H9 (cell line): Measurements from ENCODE around the gene FSHR. TPM values are rescaled to one million over a fixed set of nuclear protein-coding genes. Genes with fewer than 3 reads are reported as not detected.

Experiments
- DNase-seq: peaks from one replicate; pipeline ENCODE4 v3.0.0-alpha.2; 2017
- H2AFZ ChIP-seq: one replicate; pipeline ENCODE4 v1.6.1; 2013; ENCODE audit warnings: mild to moderate bottlenecking, low read length, control low read depth, moderate library complexity
- H2AK5ac ChIP-seq: 2 replicates; pipeline ENCODE4 v1.6.1; 2013; ENCODE audit warnings: low read length, control low read depth, mixed read lengths; ENCODE audit not compliant: insufficient read length
- H2BK120ac ChIP-seq: one replicate; pipeline ENCODE4 v1.6.1; 2013; ENCODE audit warnings: low read depth, mild to moderate bottlenecking, low read length, control low read depth, inconsistent platforms; ENCODE audit not compliant: poor library complexity, severe bottlenecking
- H2BK12ac ChIP-seq: 2 replicates; pipeline ENCODE4 v1.6.1; 2013; ENCODE audit warnings: low read length, control low read depth, mixed read lengths, low read depth; ENCODE audit not compliant: insufficient read length
- H2BK15ac ChIP-seq: 2 replicates; pipeline ENCODE4 v1.6.1; 2013; ENCODE audit warnings: low read depth, low read length, control low read depth
- H2BK20ac ChIP-seq: one replicate; pipeline ENCODE4 v1.6.1; 2013; ENCODE audit warnings: low read depth, mild to moderate bottlenecking, low read length, control low read depth, inconsistent platforms; ENCODE audit not compliant: poor library complexity, severe bottlenecking
- H2BK5ac ChIP-seq: 2 replicates; pipeline ENCODE4 v1.6.1; 2013; ENCODE audit warnings: low read length, control low read depth, mixed read lengths; ENCODE audit not compliant: insufficient read length
- H3K14ac ChIP-seq: 2 replicates; pipeline ENCODE4 v1.6.1; 2013; ENCODE audit warnings: low read length, control low read depth; ENCODE audit not compliant: insufficient read depth
- H3K18ac ChIP-seq: 2 replicates; pipeline ENCODE4 v1.6.1; 2013; ENCODE audit warnings: low read depth, mild to moderate bottlenecking, mixed read lengths, low read length, control low read depth; ENCODE audit not compliant: insufficient read length
- H3K23ac ChIP-seq: 2 replicates; pipeline ENCODE4 v1.6.1; 2013; ENCODE audit warnings: low read length, control low read depth, mixed read lengths, low read depth; ENCODE audit not compliant: insufficient read length
- H3K23me2 ChIP-seq: 2 replicates; pipeline ENCODE4 v1.6.1; 2013; ENCODE audit warnings: low read depth, mild to moderate bottlenecking, mixed read lengths, low read length, control low read depth; ENCODE audit not compliant: insufficient read length, poor library complexity, severe bottlenecking
- H3K27ac ChIP-seq: 2 replicates; pipeline ENCODE4 v1.5.1; 2013; ENCODE audit warnings: low read length, control low read depth, mixed read lengths, low read depth; ENCODE audit not compliant: insufficient read length
- H3K27me3 ChIP-seq: 2 replicates; pipeline ENCODE4 v1.6.1; 2013; ENCODE audit warnings: low read length, control low read depth, inconsistent platforms; ENCODE audit not compliant: insufficient read depth
- H3K4ac ChIP-seq: 2 replicates; pipeline ENCODE4 v1.6.1; 2013; ENCODE audit warnings: low read depth, mild to moderate bottlenecking, control low read depth, inconsistent platforms, low read length, moderate library complexity
- H3K4me1 ChIP-seq: 2 replicates; pipeline ENCODE4 v1.6.1; 2013; ENCODE audit warnings: low read length, control low read depth, inconsistent platforms; ENCODE audit not compliant: insufficient read depth
- H3K4me2 ChIP-seq: 2 replicates; pipeline ENCODE4 v1.6.1; 2013; ENCODE audit warnings: low read length, control low read depth, mixed read lengths; ENCODE audit not compliant: insufficient read length, insufficient read depth
- H3K56ac ChIP-seq: 2 replicates; pipeline ENCODE4 v1.6.1; 2013; ENCODE audit warnings: low read depth, mild to moderate bottlenecking, mixed read lengths, low read length, control low read depth; ENCODE audit not compliant: insufficient read length
- H3K79me1 ChIP-seq: 2 replicates; pipeline ENCODE4 v1.6.1; 2013; ENCODE audit warnings: low read depth, mild to moderate bottlenecking, moderate library complexity, low read length, control low read depth, inconsistent platforms; ENCODE audit not compliant: insufficient read depth, poor library complexity, severe bottlenecking
- H3K79me2 ChIP-seq: 2 replicates; pipeline ENCODE4 v1.6.1; 2013; ENCODE audit warnings: low read length, control low read depth, inconsistent platforms; ENCODE audit not compliant: insufficient read depth
- H3K9ac ChIP-seq: 2 replicates; pipeline ENCODE4 v1.6.1; 2013; ENCODE audit warnings: low read length, control low read depth, mixed read lengths; ENCODE audit not compliant: insufficient read length; ENCODE audit errors: extremely low read depth
- H3K9me3 ChIP-seq: one replicate; pipeline ENCODE4 v1.6.1; 2013; ENCODE audit warnings: low read depth, low read length, inconsistent platforms; ENCODE audit not compliant: control insufficient read depth
- H3T11ph ChIP-seq: one replicate; pipeline ENCODE4 v1.6.1; 2013; ENCODE audit warnings: mild to moderate bottlenecking, low read length, control low read depth, inconsistent platforms
- H4K20me1 ChIP-seq: one replicate; pipeline ENCODE4 v1.6.1; 2013; ENCODE audit not compliant: control insufficient read depth, insufficient read length, insufficient read depth
- H4K5ac ChIP-seq: 2 replicates; pipeline ENCODE4 v1.6.1; 2013; ENCODE audit warnings: low read depth, mild to moderate bottlenecking, mixed read lengths, low read length, control low read depth; ENCODE audit not compliant: insufficient read length
- H4K8ac ChIP-seq: replicated peaks from 2 replicates; pipeline ENCODE4 v1.6.1; 2013; ENCODE audit warnings: low read length, control low read depth, mixed read lengths, low read depth; ENCODE audit not compliant: insufficient read length
- H4K91ac ChIP-seq: 2 replicates; pipeline ENCODE4 v1.6.1; 2013; ENCODE audit warnings: low read depth, mild to moderate bottlenecking, moderate library complexity, mixed read lengths, low read length, control low read depth; ENCODE audit not compliant: insufficient read length
- H3K27ac Mint-ChIP-seq, 3 experiments: 2 replicates in 2 of 3; 3 replicates in 1 of 3; pipeline ENCODE4 v1.8.0; 2020 to 2021; ENCODE audit warnings: mixed read lengths in 3 of 3, mild to moderate bottlenecking in 1 of 3, moderate library complexity in 1 of 3
- H3K27me3 Mint-ChIP-seq: 2 replicates; pipeline ENCODE4 v1.8.0; 2021; ENCODE audit warnings: low read depth, mild to moderate bottlenecking, moderate library complexity, mixed read lengths
- H3K36me3 Mint-ChIP-seq, 3 experiments: 2 replicates in 2 of 3; 3 replicates in 1 of 3; pipeline ENCODE4 v1.8.0; 2020 to 2021; ENCODE audit warnings: low read depth in 3 of 3, mixed read lengths in 3 of 3; ENCODE audit not compliant: insufficient read depth in 1 of 3
- H3K4me1 Mint-ChIP-seq, 2 experiments: 2 replicates each; pipeline ENCODE4 v1.8.0; 2020; ENCODE audit warnings: mixed read lengths in 2 of 2
- H3K4me3 Mint-ChIP-seq, 2 experiments: 2 replicates in 1 of 2; 3 replicates in 1 of 2; pipeline ENCODE4 v1.8.0; 2020 to 2021; ENCODE audit warnings: mild to moderate bottlenecking in 2 of 2, mixed read lengths in 2 of 2, moderate library complexity in 1 of 2
- H3K9me3 Mint-ChIP-seq, 2 experiments: 2 replicates in 1 of 2; 3 replicates in 1 of 2; pipeline ENCODE4 v1.8.0; 2020; ENCODE audit warnings: mild to moderate bottlenecking in 2 of 2, mixed read lengths in 2 of 2, moderate library complexity in 1 of 2
- WGBS: extraction: QIAGEN DNeasy Blood & Tissue Kit; methylation state at CpG from one replicate; pipeline ENCODE4 v1.1.7; 2013; ENCODE audit warnings: missing lambda C conversion rate, low lambda C conversion rate, mixed read lengths; ENCODE audit not compliant: insufficient read length; ENCODE audit errors: extremely low coverage; 5-methylcytosine and 5-hydroxymethylcytosine counted together
- total RNA-seq: library from RNA; stranded (reverse); gene quantifications from 2 replicates; pipeline ENCODE4 v1.2.1, GENCODE V29; 2021
- TF ChIP-seq, protein P1 (sequence below): fragments of 200-600 bp; sonication (generic); conservative IDR thresholded peaks from 3 replicates; pipeline ENCODE4 v1.8.0; 2021; ENCODE audit warnings: antibody characterized with exemption, mild to moderate bottlenecking

Gene FSHR
- total RNA-seq, 1 experiment from 2014 or later: not detected

- Histone ChIP-seq H3K79me2 (no peaks in the 10 kb centered on the region), H4K8ac (no peak overlapping the region), H3T11ph (no peak overlapping the region), H3K27me3 (no peaks in the 10 kb centered on the region), H2BK120ac (no peak overlapping the region), H3K56ac (no peak overlapping the region), H3K4ac (no peak overlapping the region), H3K4me2 (no peak overlapping the region), H3K18ac (no peak overlapping the region), H3K9me3 (no peaks in the 10 kb centered on the region), H2BK12ac (no peak overlapping the region), H2AK5ac (no peak overlapping the region), H2BK5ac (no peak overlapping the region), H3K23me2 (no peaks in the 10 kb centered on the region), H4K91ac (no peak overlapping the region), H2BK20ac (no peak overlapping the region), H2BK15ac (no peak overlapping the region), H3K4me1 (0 out of 2 replicates have a peak, but pooled peaks cover 2% of the 10 kb centered on the region), H4K5ac (no peak overlapping the region), H2AFZ (no peak overlapping the region), H3K14ac (no peak overlapping the region), H4K20me1 (no peaks in the 10 kb centered on the region), H3K27ac (no peak overlapping the region), H3K79me1 (no peaks in the 10 kb centered on the region), H3K9ac (no peak overlapping the region), H3K23ac (no peak overlapping the region)
- Mint-ChIP-seq H3K4me1 (peaks cover 14 to 15% of the 10 kb centered on the region in 2 experiments), H3K9me3 (no peaks in the 10 kb centered on the region), H3K4me3 (no peak overlapping the region), H3K36me3 (no peaks in the 10 kb centered on the region), H3K27ac (no peak overlapping the region; a peak in 1 of 7 replicates), H3K27me3 (no peaks in the 10 kb centered on the region)
- WGBS: no CpG with 5 or more reads among the region's 1 CpG
- TF ChIP-seq, protein P1, sequence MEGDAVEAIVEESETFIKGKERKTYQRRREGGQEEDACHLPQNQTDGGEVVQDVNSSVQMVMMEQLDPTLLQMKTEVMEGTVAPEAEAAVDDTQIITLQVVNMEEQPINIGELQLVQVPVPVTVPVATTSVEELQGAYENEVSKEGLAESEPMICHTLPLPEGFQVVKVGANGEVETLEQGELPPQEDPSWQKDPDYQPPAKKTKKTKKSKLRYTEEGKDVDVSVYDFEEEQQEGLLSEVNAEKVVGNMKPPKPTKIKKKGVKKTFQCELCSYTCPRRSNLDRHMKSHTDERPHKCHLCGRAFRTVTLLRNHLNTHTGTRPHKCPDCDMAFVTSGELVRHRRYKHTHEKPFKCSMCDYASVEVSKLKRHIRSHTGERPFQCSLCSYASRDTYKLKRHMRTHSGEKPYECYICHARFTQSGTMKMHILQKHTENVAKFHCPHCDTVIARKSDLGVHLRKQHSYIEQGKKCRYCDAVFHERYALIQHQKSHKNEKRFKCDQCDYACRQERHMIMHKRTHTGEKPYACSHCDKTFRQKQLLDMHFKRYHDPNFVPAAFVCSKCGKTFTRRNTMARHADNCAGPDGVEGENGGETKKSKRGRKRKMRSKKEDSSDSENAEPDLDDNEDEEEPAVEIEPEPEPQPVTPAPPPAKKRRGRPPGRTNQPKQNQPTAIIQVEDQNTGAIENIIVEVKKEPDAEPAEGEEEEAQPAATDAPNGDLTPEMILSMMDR: no peak
- no peak for DNase-seq
Observed at GRCh38 chr2:49049161-49049560, 105.2 kb downstream of the FSHR start.
